GM19238 (cell line): ENCODE measurements around the gene EXOG.

Experiments used
- DNase-seq: peaks from one replicate; pipeline ENCODE4 v3.0.0; 2011; ENCODE audit warnings: low spot score; ENCODE audit not compliant: insufficient read length

EXOG gene

DNA sequence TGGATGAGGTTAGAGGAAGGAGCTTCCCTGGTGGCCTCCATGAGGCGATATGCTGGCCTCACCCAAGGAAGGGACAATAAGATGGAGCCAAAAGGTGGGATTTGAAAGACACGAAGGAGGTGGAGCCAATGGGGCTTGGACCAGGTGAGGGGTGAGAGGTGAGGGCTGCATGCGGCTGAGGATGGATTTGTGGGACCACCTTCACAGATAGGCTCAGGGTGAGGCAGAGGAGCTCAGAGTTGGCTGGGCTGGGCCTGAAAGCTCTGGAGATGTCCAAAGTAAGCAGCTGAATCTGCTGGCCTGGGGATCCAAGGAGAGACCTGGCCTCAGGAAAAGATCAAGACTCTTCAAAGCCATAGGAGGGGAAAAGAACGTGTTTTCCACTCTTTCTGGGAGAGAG, 49.8 kb downstream of the EXOG start:
- DNase-seq, result no peak

DNA sequence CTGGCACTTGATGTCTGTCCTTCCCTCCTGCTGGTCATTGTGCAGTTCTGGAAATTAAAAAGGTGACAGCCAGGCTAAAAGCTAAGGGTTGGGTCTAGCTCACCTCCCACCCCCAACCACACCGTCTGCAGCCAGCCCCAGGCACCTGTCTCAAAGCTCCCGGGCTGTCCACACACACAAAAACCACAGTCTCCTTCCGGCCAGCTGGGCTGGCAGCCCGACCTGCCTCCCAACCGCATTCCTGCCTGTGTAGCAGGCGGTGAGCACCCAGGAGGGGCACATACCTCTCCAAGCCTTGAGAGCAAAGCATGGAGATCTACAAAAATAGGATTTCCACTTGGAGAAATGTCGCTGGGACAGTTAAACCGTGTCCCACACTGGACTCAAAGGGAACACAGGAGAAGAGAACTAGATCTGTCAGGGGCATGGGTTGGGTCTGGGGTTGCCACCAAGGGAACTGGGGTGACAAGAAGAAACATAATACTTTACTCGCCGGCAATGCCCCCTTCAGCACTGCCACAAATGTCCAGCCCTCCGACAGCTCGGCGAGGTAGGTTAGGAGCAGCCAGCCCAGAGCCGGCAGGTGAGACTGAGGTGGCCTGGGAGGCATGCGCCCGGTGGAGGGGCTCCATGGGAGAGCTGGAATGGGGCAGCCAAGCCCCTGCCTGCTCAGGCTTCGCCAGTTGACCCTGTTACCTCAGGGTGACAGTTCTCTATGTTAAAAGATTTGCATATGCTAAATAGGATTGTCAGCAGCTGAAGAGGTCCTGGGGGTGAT, 52.2 kb downstream of the EXOG start:
- no peak for DNase-seq

DNA sequence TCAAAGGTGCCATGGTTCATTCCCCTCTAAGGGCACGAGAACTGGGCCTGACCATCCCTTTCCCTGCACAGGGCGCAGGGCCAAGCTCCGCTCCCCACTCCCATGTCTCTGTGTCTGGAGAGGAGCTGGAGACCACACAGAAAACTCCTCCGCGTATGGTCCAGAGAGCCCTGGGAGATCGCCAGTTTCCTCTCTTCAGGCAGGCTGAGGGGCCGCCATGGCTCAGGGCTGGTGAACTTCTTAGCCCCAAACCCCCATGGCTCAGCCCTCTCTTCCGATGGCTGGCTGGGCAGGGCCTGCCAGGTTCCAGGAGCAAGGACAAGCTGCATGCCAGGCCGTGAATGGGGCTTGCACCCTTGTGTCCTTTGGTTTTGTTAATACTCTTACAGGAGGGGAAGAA, 52.9 kb downstream of the EXOG start:
- DNase-seq, result no peak

DNA sequence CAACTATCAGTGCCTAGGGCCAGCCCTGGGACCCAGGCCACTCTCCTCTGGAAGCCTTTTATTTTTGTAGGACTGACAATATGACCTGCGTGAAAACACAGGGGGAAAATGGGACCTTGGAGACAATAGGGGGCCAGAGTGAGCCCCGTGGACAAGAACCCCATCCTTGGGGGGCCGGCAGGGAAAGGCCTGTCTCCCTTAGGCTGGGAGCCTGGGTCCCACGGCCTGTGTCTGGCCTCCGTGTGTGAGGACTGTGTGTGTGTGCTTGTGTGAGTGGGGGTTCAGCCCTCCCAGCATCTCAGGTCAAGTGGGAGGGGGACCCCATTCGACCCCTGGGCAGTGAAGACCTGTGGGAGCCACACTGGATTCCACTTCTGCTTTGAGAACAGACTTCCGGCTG, 53.3 kb downstream of the EXOG start:
- no peak for DNase-seq

DNA sequence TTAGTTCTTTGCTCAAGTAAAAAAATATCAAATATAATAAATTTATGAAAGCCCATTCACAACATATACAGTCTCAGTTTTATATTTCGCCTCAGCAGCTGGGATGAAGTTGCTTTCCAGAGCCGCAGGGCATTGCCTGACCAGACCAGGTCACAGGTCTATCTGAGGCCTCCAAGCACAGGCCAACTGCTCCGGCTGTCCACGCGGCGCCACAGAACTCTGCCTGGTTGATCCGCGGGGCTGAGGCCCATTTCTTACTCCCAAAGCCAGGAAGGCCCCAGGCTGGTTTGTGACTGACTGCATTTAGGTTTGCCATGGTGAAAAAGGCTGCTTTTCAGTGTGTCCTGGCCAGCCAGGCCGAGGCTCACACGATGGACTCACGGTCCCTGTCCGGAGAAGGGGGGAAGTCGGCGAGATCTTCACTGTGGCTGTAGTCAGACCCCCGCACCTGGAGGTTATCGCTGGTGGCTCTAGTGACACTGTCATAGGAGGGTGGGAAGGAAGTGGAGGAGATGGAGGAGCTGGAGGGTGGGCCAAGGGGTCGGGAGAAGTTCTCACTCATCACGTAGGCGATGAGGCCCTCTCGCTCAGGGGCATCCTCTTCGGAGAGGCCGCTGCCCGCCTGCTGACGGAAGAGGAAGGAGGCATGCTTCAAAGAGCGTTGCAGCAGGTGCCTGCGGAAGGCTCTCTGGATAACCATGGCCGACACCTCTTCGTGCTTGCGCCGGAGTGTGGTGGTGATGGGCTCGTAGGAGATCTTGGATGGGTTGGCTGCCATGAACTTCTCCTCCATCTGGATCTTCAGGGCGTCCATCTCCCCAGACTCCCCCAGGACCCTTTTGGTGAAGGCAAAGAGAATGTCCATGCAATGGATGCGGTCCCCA, 54.1 kb downstream of the EXOG start:
- DNase-seq, result no peak

DNA sequence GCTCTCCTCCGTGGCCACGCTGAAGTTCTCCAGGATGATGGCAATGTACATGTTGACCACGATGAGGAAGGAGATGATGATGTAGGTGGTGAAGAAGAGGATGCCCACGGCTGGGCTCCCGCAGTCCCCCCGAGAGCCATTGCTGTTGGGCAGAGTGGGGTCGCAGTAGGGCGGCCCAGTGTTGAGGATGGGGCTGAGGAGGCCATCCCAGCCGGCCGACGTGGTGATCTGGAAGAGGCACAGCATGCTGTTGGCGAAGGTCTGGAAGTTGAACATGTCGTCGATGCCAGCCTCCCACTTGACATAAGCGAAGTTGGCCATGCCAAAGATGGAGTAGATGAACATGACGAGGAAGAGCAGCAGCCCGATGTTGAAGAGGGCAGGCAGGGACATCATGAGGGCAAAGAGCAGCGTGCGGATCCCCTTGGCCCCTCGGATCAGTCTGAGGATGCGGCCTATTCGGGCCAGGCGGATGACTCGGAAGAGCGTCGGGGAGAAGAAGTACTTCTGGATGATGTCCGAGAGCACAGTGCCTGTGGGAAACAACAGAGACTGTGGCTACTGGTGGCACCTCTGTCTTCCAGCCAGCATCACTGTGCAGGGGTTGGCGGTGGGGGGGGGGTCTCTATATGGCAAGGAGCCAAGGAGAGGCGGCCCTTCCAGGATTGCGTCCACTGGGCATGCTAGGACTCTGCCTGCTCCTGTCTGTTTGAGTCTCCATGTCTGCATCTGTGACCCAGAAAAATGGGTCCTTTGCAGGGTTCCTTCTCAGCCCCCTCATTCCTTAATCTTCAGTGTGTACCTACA, 55.1 kb downstream of the EXOG start:
- DNase-seq, result no peak

DNA sequence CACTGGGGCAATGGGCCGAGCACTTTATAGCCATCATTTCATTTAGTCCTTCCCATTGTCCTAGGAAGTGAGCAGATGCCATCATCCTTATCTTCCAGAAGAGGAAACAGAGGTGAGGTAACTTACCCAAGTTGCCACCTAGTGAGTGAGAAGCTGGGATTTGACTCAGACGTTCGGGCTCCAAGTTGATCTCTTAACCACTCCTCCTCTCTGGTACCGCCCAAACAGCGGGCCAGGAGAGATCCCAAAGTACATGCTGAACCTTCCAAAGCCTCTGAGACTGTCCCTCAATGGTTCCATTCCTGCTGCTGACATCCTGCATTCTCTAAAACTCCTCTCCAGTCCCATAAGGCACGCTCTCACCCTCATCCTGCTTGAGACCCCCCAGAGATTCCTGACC, 56.2 kb downstream of the EXOG start:
- DNase-seq, result no peak

DNA sequence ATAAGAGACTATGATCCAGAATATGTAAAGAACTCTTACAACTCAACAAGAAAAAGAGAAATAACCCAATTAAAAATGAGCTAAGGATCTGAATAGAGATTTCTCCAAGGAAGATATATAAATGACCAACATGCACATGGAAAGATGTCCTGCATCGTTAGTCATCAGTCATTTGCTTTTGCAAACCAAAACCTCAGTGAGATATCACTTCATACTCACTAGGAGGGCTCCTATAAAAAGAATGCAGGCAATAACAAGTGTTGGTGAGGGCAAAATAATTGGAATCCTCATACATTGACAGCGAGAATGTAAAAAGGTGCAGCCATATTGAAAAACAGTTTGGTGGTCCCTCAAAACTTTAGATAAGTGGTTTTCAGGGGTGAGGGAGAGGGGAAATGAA, 56.9 kb downstream of the EXOG start:
- DNase-seq, result no peak

DNA sequence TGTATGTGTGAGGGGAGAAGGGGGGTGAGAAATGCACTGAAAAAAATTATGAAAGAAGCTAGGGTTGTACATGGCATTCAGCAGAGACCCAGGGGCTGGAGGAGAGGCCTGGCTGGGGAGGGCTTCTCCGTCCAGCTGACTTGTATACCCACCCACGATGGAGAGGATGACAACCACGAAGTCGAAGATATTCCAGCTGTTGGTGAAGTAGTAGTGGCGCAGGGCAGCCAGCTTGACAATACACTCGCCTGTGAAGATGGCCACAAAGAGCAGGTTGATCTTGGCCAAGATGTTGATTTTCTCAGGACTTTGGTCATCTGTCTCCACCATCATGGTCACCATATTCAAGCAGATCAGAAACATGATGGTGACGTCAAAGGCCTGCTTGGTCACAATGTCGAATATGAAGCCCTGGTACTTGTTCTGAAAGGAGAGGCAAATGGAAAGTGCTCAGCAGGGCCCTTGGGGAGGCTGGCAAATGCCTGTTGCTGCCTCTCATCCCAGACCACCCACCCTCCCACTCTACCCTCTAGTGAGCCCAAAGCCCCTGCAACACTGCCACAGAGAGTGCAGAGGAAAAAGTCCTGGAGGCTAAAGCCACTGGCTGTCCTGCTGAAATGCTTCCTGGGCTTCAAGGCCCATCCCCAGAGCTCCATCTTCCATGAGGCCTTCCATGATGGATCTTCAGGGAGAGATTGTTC, 58.1 kb downstream of the EXOG start:
- DNase-seq, result no peak

DNA sequence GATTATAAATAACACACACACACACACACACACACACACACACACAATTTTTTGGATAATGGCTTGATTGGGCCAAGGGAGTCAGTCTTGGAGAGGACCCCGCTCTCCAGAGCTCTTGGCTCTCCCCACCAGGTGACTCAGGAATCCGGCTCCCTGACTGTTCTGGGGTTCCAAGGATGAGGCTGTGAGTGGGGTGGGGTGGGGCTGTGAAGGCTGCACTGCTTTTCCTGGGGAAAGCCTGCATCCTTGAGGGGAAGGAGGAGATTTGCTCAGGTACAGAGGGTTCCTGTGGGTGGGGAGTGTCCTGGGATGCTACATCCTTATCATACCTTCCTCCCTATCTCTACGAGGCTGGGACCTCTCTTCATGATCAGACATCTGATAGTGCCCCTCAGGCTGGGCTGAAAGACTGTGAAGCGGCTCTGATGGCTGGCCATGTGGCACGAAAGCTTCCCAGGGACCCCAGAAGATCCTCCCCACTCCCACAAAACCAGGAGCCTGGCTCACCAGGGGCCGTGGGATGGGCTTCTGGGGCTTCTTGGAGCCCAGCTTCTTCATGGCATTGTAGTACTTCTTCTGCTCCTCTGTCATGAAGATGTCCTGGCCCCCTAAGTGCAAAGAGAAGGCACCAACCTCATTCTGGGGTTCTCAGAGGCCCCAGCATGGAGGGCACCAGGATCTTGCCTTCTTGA, 59.2 kb downstream of the EXOG start:
- DNase-seq, result no peak

DNA sequence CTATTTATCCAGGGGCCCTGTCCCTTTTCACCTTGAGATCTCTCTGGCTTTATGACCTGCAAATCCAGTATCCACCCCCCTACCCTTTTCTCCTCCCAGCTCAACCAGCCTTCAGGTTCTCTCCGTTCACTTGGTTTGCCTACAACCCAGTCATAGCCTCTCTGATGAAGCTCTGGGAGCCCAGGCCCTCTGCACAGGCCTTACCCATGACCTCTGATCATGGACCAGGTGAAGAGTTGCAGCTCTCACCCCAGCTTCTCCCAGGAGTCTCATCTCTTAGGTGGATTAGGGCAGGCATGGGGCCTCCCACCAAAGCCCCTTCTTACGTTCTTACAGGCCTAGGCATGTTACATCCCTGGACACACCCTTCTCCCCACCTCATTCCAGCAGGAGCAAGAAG, 59.8 kb downstream of the EXOG start:
- DNase-seq, result no peak

DNA sequence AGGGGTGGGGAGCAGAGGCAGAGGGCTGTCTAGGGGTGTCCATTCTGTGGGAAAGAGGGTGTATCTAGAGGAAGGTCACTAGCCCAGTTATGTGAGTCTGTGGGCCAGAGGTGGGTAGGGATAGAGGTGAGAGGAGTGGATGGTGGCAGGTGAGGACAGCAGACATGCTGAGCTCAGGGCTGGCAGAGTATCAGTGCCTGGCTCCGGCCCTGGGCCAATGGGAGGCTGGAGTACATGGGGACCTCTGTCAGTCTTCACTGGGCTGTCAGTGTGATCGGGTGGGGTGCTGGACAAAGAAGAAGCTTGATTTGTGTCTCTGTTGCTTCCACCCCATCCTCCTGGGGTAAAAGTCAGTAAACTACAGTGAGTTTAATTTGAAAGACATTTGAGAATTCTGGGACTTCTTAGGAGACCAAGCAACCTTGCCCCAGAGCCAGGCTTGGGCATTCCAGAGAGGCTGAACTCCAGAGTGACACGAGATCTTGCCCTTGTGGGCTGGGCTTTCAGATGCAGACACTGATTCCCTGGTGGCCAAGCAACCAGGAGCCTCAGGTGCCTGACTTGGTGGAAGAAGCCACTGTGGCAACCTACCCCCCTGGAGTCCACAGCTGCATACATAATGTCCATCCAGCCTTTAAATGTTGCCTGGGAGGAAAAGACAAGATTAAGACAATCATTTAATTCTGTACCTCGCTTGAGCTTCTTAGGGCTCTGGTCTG, 60.7 kb downstream of the EXOG start:
- no peak for DNase-seq

DNA sequence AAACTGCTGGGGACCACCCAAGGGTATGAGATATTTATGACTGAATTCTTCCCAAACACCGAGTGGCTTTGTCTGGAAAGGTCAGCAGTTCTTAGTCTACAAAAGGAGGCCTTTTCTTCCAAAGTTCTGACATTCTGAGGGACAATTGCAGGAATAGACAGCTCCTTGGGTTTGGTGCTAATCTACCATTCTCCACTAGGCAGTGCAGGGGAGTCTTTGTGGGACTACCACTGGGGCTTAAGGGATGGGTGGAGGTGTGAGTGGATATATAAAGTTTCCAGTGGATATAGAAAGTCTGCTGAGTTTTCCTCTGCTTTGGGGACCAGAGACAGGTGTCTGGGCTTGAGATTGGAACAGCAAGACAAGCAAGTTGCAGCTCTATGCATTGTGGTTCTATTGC, 62.7 kb downstream of the EXOG start:
- DNase-seq, result no peak

DNA sequence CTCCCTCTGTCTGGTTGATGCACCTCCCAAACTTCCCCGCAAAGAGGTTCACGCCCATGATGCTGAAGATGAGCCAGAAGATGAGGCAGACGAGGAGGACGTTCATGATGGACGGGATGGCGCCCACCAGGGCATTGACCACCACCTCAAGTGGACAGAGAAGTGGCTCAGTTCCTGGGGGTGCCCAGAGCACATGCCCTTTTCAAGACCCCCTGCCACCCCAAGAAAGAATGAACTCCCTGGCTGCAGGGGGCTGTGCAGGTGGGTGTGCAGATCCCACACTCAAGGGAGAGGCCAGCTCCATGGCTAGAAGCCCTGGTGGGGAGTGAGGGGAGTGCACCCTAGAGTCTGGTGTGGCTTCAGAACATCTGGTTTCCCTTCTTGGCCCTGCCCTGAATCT, 64.1 kb downstream of the EXOG start:
- no peak for DNase-seq

DNA sequence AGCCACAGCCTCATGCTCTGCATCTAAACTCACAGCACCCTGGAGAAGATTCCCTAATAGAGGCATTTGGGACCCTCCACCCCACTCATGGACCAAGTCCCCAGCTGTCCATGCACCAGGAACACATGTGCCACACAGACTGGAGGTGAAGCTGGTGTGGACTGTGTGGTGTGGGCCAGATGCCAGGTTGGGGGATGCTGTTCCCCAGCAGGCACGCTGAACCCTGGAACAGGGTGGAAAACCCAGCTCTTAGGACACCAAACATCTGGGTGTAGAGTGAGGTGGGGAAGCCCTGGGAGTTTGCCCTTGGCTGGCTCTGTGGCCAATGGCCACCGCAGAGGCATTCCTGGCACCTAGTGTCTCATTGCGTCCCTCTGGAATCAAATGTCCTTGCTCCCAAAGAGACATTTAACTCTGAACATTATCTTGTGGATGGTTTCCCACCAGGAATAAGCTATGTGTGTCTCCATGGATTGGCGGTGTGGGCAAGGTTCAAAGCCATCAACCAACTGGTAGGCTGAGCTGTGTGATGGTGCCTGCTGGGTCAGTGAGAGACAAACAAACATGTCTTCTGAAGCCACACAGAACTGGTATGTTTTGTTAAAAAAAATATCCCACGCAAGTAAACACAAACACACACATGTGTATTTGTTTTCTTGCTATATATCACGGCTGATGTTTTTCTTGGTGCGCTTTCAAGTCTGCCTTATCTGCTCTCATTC, 65.0 kb downstream of the EXOG start:
- no peak for DNase-seq

DNA sequence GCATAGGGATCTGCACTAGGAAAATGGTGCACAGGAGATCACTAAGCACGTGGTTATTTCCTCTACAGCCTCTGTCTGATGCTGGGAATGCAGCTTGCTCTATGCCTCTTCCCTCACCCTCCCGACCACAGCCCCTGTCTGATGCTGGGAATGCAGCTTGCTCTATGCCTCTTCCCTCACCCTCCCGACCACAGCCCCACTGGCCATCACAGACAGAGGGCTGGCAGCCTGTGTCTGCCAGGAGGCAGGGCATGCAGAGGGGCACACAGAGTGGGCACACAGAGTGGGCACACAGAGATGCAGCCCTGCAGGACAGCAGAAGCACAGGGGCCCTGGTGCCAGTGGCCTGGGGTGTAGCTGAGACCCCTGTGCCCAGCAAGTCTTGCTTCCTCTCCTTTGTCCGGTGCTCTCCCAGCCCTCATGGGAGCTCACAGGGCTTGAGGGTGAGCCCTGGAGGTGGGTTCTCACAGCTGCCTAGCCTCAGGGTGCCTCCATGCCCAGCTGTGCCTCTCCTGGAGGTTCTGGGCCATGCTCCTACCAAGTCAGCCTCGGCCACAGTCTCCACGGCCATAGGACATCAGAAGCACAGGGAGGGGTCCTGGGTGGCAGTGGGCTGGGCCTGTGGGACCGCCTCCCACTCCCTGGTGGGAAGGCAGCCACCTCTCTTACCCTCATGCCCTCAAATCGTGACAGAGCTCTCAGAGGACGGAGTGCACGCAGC, 65.8 kb downstream of the EXOG start:
- no peak for DNase-seq

DNA sequence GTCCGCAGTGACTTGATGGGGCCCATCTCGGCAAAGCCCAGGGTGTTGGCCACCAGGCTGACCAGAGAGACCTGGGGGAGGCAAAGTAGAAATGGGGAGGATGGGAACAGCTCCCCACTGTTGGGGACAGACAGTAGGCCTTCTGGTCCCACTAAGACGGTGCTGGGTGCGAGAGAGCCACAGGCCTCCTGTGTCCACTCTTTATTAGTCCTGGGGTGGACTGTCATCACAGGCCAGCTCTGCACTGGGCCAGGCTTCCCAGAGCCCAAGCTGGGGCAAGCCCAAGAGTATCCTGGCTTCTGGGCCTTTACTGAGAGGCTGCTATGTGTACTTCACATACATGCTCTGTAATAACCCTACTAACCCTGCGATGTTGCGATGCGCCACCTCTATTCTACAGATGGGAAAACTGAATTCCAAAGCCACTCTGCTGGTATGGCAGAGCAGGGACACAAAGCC, 66.4 kb downstream of the EXOG start:
- no peak for DNase-seq

DNA sequence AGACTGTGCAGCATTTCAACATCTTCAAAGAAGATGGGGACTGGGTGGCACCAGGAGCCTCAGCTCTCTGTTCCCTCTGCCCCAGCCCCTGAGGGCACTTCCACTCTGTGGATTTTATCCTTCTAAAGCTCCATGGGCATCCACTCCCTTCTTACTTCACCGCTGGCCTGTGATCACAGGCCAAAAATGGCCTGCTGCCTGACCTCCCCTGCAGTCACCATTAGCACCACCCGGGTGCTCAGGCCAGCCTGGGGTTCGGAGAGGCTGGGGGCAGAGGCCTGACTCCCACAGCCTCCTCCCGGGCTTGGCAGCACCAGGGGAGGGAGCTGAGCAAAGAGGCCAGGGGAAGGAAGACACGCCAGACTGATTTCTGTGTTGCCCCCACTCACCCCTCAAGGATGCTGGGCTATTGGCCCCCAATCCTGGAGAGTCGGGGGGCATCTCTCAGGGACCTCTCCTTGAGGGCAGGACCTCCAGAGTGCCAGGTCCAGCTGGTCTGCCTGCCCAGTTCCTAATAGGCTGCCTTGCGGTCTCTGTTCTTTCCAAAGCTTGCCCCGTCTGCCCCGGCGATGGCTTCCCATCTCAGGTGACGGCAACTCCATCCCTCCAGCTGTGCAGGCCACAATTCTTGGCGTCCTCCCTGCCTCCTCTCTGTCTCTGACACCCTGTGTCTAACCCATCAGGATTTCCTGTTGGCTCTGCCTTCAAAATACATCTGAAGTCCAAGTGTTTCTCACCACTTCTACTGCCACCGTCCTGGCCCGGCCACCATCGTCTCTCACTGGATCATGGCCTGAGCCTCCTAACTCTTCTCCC, 67.1 kb downstream of the EXOG start:
- no peak for DNase-seq
